HepG2 (cell line): ENCODE data around the gene HDAC5. TPM values are rescaled to one million over a fixed set of nuclear protein-coding genes. Genes with fewer than 3 reads are reported as not detected.

ENCODE experiments used
- ATRX ChIP-seq: sonication (generic); formaldehyde crosslinking; IDR thresholded peaks from 2 replicates; pipeline ENCODE4 v1.4.0; 2020; ENCODE audit warnings: missing genetic modification reagents, borderline replicate concordance
- CREB3 ChIP-seq: sonication (generic); formaldehyde crosslinking; IDR thresholded peaks from 2 replicates; pipeline ENCODE4 v1.5.0; 2020; ENCODE audit warnings: missing genetic modification reagents
- FOXO1 ChIP-seq: sonication (generic); formaldehyde crosslinking; IDR thresholded peaks from 2 replicates; pipeline ENCODE4 v1.4.0; 2020; ENCODE audit warnings: missing genetic modification reagents
- HINFP ChIP-seq: sonication (generic); formaldehyde crosslinking; IDR thresholded peaks from 2 replicates; pipeline ENCODE4 v1.4.0; 2020; ENCODE audit warnings: low read depth, mild to moderate bottlenecking, missing genetic modification reagents
- JUN ChIP-seq: sonication (generic); formaldehyde crosslinking; IDR thresholded peaks from 2 replicates; pipeline ENCODE4 v1.4.0; 2020; ENCODE audit warnings: mild to moderate bottlenecking, missing genetic modification reagents
- KLF9 ChIP-seq: IDR thresholded peaks from 2 replicates; pipeline ENCODE4 v1.6.1; 2016; ENCODE audit warnings: low read depth
- KMT2A ChIP-seq: sonication (generic); formaldehyde crosslinking; IDR thresholded peaks from 2 replicates; pipeline ENCODE4 v1.4.0; 2020; ENCODE audit warnings: missing genetic modification reagents
- NKX3-1 ChIP-seq: sonication (generic); formaldehyde crosslinking; IDR thresholded peaks from 2 replicates; pipeline ENCODE4 v1.5.0; 2020; ENCODE audit warnings: missing genetic modification reagents
- NR2F6 ChIP-seq, 2 experiments: IDR thresholded peaks; 2 replicates each; pipeline ENCODE4 v1.6.1; 2016; ENCODE audit warnings: antibody characterized with exemption in 1 of 2, mild to moderate bottlenecking in 1 of 2
- RFX1 ChIP-seq: fragments of 450-650 bp; IDR thresholded peaks from 2 replicates; pipeline ENCODE4 v1.6.1; 2017
- RORA ChIP-seq: sonication (generic); formaldehyde crosslinking; IDR thresholded peaks from 2 replicates; pipeline ENCODE4 v1.5.0; 2020; ENCODE audit warnings: mild to moderate bottlenecking, missing genetic modification reagents, moderate library complexity
- TAF1 ChIP-seq: sonication (generic); formaldehyde crosslinking; IDR thresholded peaks from 2 replicates; pipeline ENCODE4 v1.4.0; 2020; ENCODE audit warnings: missing genetic modification reagents
- TAF15 ChIP-seq: fragments of 200-400 bp; formaldehyde crosslinking; IDR thresholded peaks from one replicate; pipeline ENCODE4 v1.6.1; 2018; ENCODE audit warnings: mild to moderate bottlenecking, low read depth, low read length; ENCODE audit not compliant: poor library complexity, severe bottlenecking
- THAP8 ChIP-seq: sonication (generic); formaldehyde crosslinking; IDR thresholded peaks from 2 replicates; pipeline ENCODE4 v1.5.1; 2020; ENCODE audit warnings: missing genetic modification reagents, mild to moderate bottlenecking, borderline replicate concordance
- ZBTB7B ChIP-seq: sonication (generic); formaldehyde crosslinking; IDR thresholded peaks from 2 replicates; pipeline ENCODE4 v1.4.0; 2020; ENCODE audit warnings: missing genetic modification reagents
- ZFAT ChIP-seq: sonication (generic); formaldehyde crosslinking; conservative IDR thresholded peaks from 2 replicates; pipeline ENCODE4 v1.8.1; 2023; ENCODE audit warnings: missing genetic modification reagents, inconsistent platforms
- ZNF234 ChIP-seq: sonication (generic); formaldehyde crosslinking; conservative IDR thresholded peaks from 2 replicates; pipeline ENCODE4 v1.5.1; 2020; ENCODE audit warnings: mild to moderate bottlenecking, missing genetic modification reagents
- ZNF260 ChIP-seq: sonication (generic); formaldehyde crosslinking; IDR thresholded peaks from 2 replicates; pipeline ENCODE4 v1.4.0; 2020; ENCODE audit warnings: missing genetic modification reagents, low read depth, mild to moderate bottlenecking, borderline replicate concordance
- ZNF263 ChIP-seq: sonication (generic); formaldehyde crosslinking; IDR thresholded peaks from 2 replicates; pipeline ENCODE4 v1.4.0; 2020; ENCODE audit warnings: missing genetic modification reagents
- ZNF317 ChIP-seq: sonication (generic); formaldehyde crosslinking; IDR thresholded peaks from 2 replicates; pipeline ENCODE4 v1.5.0; 2020; ENCODE audit warnings: mild to moderate bottlenecking, missing genetic modification reagents
- ZNF460 ChIP-seq: sonication (generic); formaldehyde crosslinking; IDR thresholded peaks from 2 replicates; pipeline ENCODE4 v1.5.1; 2020; ENCODE audit warnings: missing genetic modification reagents, mild to moderate bottlenecking, borderline replicate concordance
- ZNF615 ChIP-seq: sonication (generic); formaldehyde crosslinking; IDR thresholded peaks from 2 replicates; pipeline ENCODE4 v1.5.0; 2020; ENCODE audit warnings: mild to moderate bottlenecking, missing genetic modification reagents, borderline replicate concordance
- ZNF879 ChIP-seq: sonication (generic); formaldehyde crosslinking; IDR thresholded peaks from 2 replicates; pipeline ENCODE4 v1.8.1; 2023; ENCODE audit warnings: missing genetic modification reagents
- polyA plus RNA-seq, 8 experiments: library from polyadenylated mRNA; depleted of rRNA in 3 of 8; stranded (reverse) in 7 of 8; unstranded in 1 of 8; fragments of >200 nt; fragmentation: Illumina TruSeq in 4 of 8; extraction: Trizol in 4 of 8; gene quantifications; 2 replicates each; pipeline versions ENCODE4 v1.2.1 to v1.2.3, GENCODE V29; 2011 to 2016; ENCODE audit warnings: low read depth in 4 of 8, missing spikeins in 1 of 8, mixed read lengths in 1 of 8; ENCODE audit not compliant: insufficient read depth in 1 of 8
- total RNA-seq, 5 experiments: library from RNA; depleted of rRNA; stranded (reverse); fragments of >200 nt; fragmentation: Illumina TruSeq; extraction: Trizol; gene quantifications; 2 replicates each; pipeline ENCODE4 v1.2.3, GENCODE V29; 2016; ENCODE audit warnings: low read depth in 1 of 5
- TF ChIP-seq, protein P1 (sequence below): sonication (generic); formaldehyde crosslinking; IDR thresholded peaks from 2 replicates; pipeline ENCODE4 v1.8.0; 2022; ENCODE audit warnings: mild to moderate bottlenecking, missing genetic modification reagents
- TF ChIP-seq, protein P2 (sequence below): sonication (generic); formaldehyde crosslinking; conservative IDR thresholded peaks from 2 replicates; pipeline ENCODE4 v1.8.0; 2022; ENCODE audit warnings: missing genetic modification reagents

The HDAC5 gene
- total and polyA plus RNA-seq, 2 of the 13 experiments (the other 11 are each of a cell fraction or from before 2014, with no cell fraction given) = 46.4 to 85.4 TPM

- TF ChIP-seq FOXO1 (CRISPR knock-in tag) (no peak), RORA (no peak), ZNF260 (CRISPR knock-in tag) (no peak), ZNF615 (CRISPR knock-in tag) (no peak), ZNF879 (CRISPR knock-in tag) (no peak), ZFAT (CRISPR knock-in tag) (no peak), ATRX (CRISPR knock-in tag) (no peak), RFX1 (no peak), ZNF460 (CRISPR knock-in tag) (no peak), NKX3-1 (no peak), ZNF317 (CRISPR knock-in tag) (0 out of 2 replicates have a peak, but pooled peaks have one; percentile 24), NR2F6 (IDR thresholded peaks at IDR 0.05) (no peak), NR2F6 (CRISPR knock-in tag; IDR thresholded peaks at IDR 0.05) (no peak), TAF1 (no peak), ZNF234 (CRISPR knock-in tag) (0 out of 2 replicates have a peak, but pooled peaks have one; percentile 39), KMT2A (CRISPR knock-in tag) (peak; percentile 28; the same call in 1 of the 2 replicates), THAP8 (CRISPR knock-in tag) (0 out of 2 replicates have a peak, but pooled peaks have one; percentile 47), CREB3 (CRISPR knock-in tag) (no peak), ZBTB7B (peak; percentile 72; the same call in 1 of the 2 replicates), TAF15 (no peak), JUN (no peak), KLF9 (no peak), ZNF263 (peak; percentile 47), HINFP (CRISPR knock-in tag) (no peak)
- TF ChIP-seq, protein P1, sequence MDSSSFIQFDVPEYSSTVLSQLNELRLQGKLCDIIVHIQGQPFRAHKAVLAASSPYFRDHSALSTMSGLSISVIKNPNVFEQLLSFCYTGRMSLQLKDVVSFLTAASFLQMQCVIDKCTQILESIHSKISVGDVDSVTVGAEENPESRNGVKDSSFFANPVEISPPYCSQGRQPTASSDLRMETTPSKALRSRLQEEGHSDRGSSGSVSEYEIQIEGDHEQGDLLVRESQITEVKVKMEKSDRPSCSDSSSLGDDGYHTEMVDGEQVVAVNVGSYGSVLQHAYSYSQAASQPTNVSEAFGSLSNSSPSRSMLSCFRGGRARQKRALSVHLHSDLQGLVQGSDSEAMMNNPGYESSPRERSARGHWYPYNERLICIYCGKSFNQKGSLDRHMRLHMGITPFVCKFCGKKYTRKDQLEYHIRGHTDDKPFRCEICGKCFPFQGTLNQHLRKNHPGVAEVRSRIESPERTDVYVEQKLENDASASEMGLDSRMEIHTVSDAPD (CRISPR knock-in tag) = no peak
- TF ChIP-seq, protein P2, sequence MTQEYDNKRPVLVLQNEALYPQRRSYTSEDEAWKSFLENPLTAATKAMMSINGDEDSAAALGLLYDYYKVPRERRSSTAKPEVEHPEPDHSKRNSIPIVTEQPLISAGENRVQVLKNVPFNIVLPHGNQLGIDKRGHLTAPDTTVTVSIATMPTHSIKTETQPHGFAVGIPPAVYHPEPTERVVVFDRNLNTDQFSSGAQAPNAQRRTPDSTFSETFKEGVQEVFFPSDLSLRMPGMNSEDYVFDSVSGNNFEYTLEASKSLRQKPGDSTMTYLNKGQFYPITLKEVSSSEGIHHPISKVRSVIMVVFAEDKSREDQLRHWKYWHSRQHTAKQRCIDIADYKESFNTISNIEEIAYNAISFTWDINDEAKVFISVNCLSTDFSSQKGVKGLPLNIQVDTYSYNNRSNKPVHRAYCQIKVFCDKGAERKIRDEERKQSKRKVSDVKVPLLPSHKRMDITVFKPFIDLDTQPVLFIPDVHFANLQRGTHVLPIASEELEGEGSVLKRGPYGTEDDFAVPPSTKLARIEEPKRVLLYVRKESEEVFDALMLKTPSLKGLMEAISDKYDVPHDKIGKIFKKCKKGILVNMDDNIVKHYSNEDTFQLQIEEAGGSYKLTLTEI (CRISPR knock-in tag) = no peak
Measured at GRCh38 chr17:44076716-44077594, 46.5 kb downstream of the HDAC5 start (continued).
